Astrocyte (in vitro differentiated cells and primary cell): ENCODE measurements around the gene ANLN. TPM values are rescaled to one million over a fixed set of nuclear protein-coding genes. Genes with fewer than 3 reads are reported as not detected.

Experiments
- DNase-seq: peaks from one replicate; pipeline ENCODE4 v3.0.0-alpha.2; 2010; ENCODE audit warnings: low read depth
- FAIRE-seq: peaks from 2 replicates; lab custom pipeline; 2011; peaks lifted over from hg19 to GRCh38; lab: Jason Lieb, UNC
- H2AFZ ChIP-seq: 2 replicates; pipeline ENCODE4 v1.6.0; 2012; ENCODE audit warnings: low read depth, low read length, inconsistent platforms
- H3K27ac ChIP-seq: 2 replicates; pipeline ENCODE4 v1.5.1; 2011; ENCODE audit warnings: low read depth, low read length, inconsistent platforms
- H3K27me3 ChIP-seq: 2 replicates; pipeline ENCODE4 v1.6.0; 2011; ENCODE audit warnings: low read length, inconsistent platforms; ENCODE audit not compliant: insufficient read depth
- H3K36me3 ChIP-seq: 2 replicates; pipeline ENCODE4 v1.5.1; 2011; ENCODE audit warnings: low read length, inconsistent platforms; ENCODE audit not compliant: insufficient read depth
- H3K4me1 ChIP-seq: 2 replicates; pipeline ENCODE4 v1.5.1; 2011; ENCODE audit warnings: low read length, inconsistent platforms; ENCODE audit not compliant: insufficient read depth
- H3K4me2 ChIP-seq: 2 replicates; pipeline ENCODE4 v1.6.0; 2012; ENCODE audit warnings: low read length, inconsistent platforms
- H3K4me3 ChIP-seq: 2 replicates; pipeline ENCODE4 v1.5.1; 2011; ENCODE audit warnings: low read depth, mild to moderate bottlenecking, low read length, inconsistent platforms; ENCODE audit not compliant: insufficient read depth
- H3K79me2 ChIP-seq: 2 replicates; pipeline ENCODE4 v1.6.0; 2012; ENCODE audit warnings: mild to moderate bottlenecking, low read length, inconsistent platforms; ENCODE audit not compliant: insufficient read depth
- H3K9ac ChIP-seq: 2 replicates; pipeline ENCODE4 v1.6.0; 2012; ENCODE audit warnings: mild to moderate bottlenecking, low read length, inconsistent platforms
- H3K9me3 ChIP-seq: 2 replicates; pipeline ENCODE4 v1.5.1; 2012; ENCODE audit warnings: low read depth, mild to moderate bottlenecking, low read length, inconsistent platforms; ENCODE audit not compliant: insufficient read depth
- H4K20me1 ChIP-seq: 2 replicates; pipeline ENCODE4 v1.6.0; 2012; ENCODE audit warnings: low read length, inconsistent platforms; ENCODE audit not compliant: insufficient read depth
- H3K27ac Mint-ChIP-seq: one replicate; pipeline ENCODE4 v1.8.0; 2021; ENCODE audit warnings: mild to moderate bottlenecking, mixed read lengths; ENCODE audit not compliant: unreplicated experiment
- H3K27me3 Mint-ChIP-seq: one replicate; pipeline ENCODE4 v1.8.0; 2021; ENCODE audit warnings: low read depth, mixed read lengths; ENCODE audit not compliant: unreplicated experiment
- H3K36me3 Mint-ChIP-seq: one replicate; pipeline ENCODE4 v1.8.0; 2021; ENCODE audit warnings: low read depth, mixed read lengths; ENCODE audit not compliant: unreplicated experiment
- H3K4me1 Mint-ChIP-seq: one replicate; pipeline ENCODE4 v1.8.0; 2021; ENCODE audit warnings: low read depth, mixed read lengths; ENCODE audit not compliant: unreplicated experiment
- H3K4me3 Mint-ChIP-seq: one replicate; pipeline ENCODE4 v1.8.0; 2021; ENCODE audit warnings: mild to moderate bottlenecking, moderate library complexity, mixed read lengths; ENCODE audit not compliant: unreplicated experiment
- H3K9me3 Mint-ChIP-seq: one replicate; pipeline ENCODE4 v1.8.0; 2021; ENCODE audit warnings: mild to moderate bottlenecking, mixed read lengths; ENCODE audit not compliant: unreplicated experiment
- CTCF ChIP-seq: IDR thresholded peaks from 2 replicates; pipeline ENCODE4 v1.5.1; 2011; ENCODE audit warnings: low read depth, mild to moderate bottlenecking, inconsistent platforms, low read length, moderate library complexity; ENCODE audit not compliant: insufficient read depth
- EZH2 ChIP-seq: IDR thresholded peaks from 2 replicates; pipeline ENCODE4 v1.6.1; 2012; ENCODE audit warnings: mild to moderate bottlenecking, low read length, inconsistent platforms; ENCODE audit not compliant: insufficient read depth
- total RNA-seq: library from RNA; stranded (reverse); gene quantifications from 2 replicates; pipeline ENCODE4 v1.2.1, GENCODE V29; 2021

ANLN gene
- total RNA-seq, 1 donor from 2014 or later: 20.4 TPM

DNA sequence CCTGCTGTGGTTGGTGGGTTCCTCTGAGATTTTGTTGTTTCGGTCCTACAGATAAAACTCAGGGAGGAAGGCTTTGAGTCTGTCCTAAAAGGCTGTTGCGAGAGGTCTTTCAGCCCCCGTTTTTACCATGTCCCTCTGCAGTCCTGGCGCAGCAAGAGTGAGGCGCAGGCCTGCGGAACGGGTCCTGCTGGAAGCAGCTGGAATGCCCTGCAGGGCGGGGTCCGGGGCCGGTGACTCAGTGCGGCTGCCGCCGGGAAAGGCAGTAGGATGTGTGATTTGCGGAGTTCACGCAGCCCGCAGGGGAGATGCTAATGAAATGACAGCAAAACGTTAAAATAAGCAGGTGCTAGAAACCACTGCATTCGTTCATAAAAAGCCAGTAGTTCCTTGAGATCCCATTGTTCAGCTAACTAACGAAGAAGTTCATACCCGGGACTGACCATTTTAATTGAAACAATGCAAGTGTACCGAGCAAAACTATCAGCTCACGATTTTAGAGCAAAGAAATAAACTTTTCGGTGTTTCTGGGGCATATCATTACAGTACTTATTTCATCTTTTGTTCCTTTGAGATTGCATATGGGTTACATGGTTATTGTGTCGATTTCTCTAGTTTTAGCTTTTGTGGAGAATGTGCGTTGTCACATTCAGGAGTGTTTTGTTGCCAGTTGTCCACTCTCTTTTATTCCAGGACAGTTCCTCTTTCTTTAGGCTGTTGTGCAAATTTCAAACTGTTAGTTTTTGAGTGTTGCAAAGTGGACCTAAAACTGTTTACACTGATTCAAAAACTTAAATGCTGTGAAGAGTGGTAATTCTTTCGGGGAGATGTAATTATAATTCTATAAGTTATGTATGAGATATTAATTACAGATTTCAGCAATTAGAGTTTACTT lies 783 bp downstream of the ANLN start:
- Histone ChIP-seq H3K9ac (peak overlapping the region; percentile 95), H3K79me2 (peaks cover 57% of the 10 kb centered on the region), H3K4me2 (peak overlapping the region; percentile 95), H3K9me3 (no peaks in the 10 kb centered on the region), H3K36me3 (no peaks in the 10 kb centered on the region), H3K4me1 (peaks cover 27% of the 10 kb centered on the region), H3K27ac (peak overlapping the region; percentile 97), H4K20me1 (no peaks in the 10 kb centered on the region), H3K4me3 (peak overlapping the region; percentile 98), H3K27me3 (no peaks in the 10 kb centered on the region), H2AFZ (peak overlapping the region; percentile 82)
- no peaks in the 10 kb centered on the region for H3K36me3 Mint-ChIP-seq
- H3K4me3 Mint-ChIP-seq: peak overlapping the region; percentile 87
- TF ChIP-seq CTCF (no peak), EZH2 (no peak)
- no peaks in the 10 kb centered on the region for H3K27me3 Mint-ChIP-seq
- no peaks in the 10 kb centered on the region for H3K9me3 Mint-ChIP-seq
- FAIRE-seq: no peak
- H3K27ac Mint-ChIP-seq: peak overlapping the region; percentile 82
- peak; percentile 82 for DNase-seq
- H3K4me1 Mint-ChIP-seq: peaks cover 31% of the 10 kb centered on the region

DNA sequence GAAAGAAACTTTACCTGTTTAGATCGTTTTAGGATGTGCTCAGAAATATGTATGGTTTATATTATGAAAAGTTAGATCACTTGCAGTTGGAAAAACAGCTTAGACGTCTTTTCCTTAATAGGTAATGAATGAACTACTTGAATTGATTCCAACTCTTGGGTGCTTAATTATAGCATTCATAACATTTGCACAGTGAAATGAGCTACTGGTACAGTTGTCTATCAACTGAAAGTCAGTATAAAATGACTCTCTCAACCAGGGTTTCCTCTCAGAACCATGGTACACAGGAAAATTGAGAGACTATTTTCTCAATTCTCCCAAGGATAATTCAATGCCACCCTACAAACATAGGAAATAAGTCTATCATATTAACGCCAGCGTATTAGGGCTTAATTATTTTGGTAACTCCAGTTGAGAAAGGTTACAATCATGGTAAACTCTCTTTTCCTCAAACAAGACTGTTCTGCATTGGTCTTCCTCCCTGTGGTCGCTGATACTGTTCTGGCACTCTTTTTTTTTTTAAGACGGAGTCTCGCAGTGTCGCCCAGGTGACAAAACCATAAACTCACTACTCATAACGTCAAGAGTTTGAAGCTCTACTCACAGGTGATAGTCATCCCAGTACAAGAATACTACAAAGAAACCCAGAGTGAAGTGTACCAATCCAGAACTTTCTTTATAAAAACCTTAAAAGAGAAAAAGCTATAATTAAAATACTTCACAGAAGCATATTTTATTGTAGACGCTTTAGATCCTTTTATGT lies 2.0 kb downstream of the ANLN start:
- Mint-ChIP-seq H3K9me3 (no peaks in the 10 kb centered on the region), H3K27ac (peak overlapping the region; percentile 82), H3K36me3 (no peaks in the 10 kb centered on the region), H3K4me3 (peak overlapping the region; percentile 87), H3K4me1 (peaks cover 35% of the 10 kb centered on the region), H3K27me3 (no peaks in the 10 kb centered on the region)
- H3K27ac ChIP-seq: peak overlapping the region; percentile 97
- DNase-seq (no peak), FAIRE-seq (peak; percentile 5)
- H4K20me1 ChIP-seq: no peaks in the 10 kb centered on the region
- no peak overlapping the region for H2AFZ ChIP-seq
- no peaks in the 10 kb centered on the region for H3K27me3 ChIP-seq
- H3K79me2 ChIP-seq: peaks cover 69% of the 10 kb centered on the region
- H3K9me3 ChIP-seq: no peaks in the 10 kb centered on the region
- H3K4me3 ChIP-seq: peak overlapping the region; percentile 98
- peak overlapping the region; percentile 95 for H3K4me2 ChIP-seq
- peaks cover 1% of the 10 kb centered on the region for H3K36me3 ChIP-seq
- TF ChIP-seq CTCF (no peak), EZH2 (no peak)
- H3K4me1 ChIP-seq: peaks cover 27% of the 10 kb centered on the region
- peak overlapping the region; percentile 95 for H3K9ac ChIP-seq
